Glomerular visceral epithelial cell (primary cell): ENCODE results near the gene STYXL2.

Source experiments
- DNase-seq: peaks from one replicate; pipeline ENCODE4 v3.0.0-alpha.2; 2016; ENCODE audit errors: extremely low spot score

Gene STYXL2

GRCh38 chr1:167093846-167094516, at the start of gene STYXL2:
TSS of gene STYXL2 (plus strand) at chr1:167094075. CDS start at chr1:167094850, 775 bp downstream.
- DNase-seq, result no peak

DNA sequence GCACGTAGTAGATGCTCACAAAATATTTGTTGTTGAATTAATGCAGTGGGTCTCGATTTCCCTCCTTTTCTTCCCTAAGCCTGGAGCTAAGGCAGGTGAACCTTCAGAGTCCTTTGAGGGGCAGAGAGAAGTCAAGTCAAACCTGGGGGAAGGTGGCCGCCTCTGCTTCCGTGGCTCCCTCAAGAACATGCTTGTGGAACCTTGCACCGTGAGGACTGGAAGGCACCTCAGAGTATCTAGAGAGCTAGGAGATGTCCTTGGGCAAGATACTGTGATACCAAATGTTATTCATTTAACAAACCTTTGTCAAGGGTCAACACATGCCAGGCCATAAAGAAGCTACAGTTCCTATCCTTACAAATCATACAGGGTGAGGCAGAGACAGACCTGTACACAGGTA, 42.0 kb upstream of the STYXL2 start:
- no peak for DNase-seq

GRCh38 chr1:167052389-167052788, 41.5 kb upstream of the STYXL2 start:
- DNase-seq, result peak; percentile 17

- DNase-seq, result peak; percentile 75
Measured at GRCh38 chr1:167054531-167054930, 39.3 kb upstream of the STYXL2 start.

- DNase-seq, result peak; percentile 67
Measured at GRCh38 chr1:167054946-167055630, 38.8 kb upstream of the STYXL2 start.

DNA sequence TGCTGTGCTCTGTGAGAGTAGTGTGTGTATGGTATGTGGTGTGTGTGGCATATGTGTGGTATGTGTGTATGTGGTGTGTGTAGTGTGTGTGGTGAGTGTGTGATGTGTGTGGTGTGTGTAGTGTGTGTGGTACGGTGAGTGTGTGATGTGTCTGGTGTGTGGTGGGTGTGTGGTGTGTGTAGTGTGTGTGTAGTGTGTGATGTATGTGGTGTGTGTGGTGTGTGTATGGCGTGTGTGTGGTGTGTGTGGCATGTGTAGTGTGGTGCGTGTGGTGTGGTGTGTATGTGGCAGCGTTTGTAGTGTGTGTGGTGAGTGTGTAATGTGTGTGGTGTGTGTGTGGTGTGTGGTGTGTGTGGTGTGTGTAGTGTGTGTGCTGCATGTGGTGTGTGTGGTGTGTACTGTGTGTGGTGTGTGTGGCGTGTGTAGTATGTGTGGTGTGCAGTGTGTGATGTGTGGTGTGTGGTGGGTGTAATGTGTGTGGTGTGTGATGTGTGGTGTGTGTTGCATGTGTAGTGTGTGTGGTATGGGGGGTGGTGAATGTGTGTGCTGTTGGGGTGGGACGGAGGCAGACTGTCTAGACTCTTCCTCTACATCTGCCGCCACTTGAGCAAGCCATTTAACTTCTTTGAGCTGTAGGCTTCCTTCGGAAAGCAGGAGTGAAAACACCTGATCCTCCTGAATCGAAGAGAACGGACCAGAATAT, 37.2 kb upstream of the STYXL2 start:
- DNase-seq, result no peak

DNA sequence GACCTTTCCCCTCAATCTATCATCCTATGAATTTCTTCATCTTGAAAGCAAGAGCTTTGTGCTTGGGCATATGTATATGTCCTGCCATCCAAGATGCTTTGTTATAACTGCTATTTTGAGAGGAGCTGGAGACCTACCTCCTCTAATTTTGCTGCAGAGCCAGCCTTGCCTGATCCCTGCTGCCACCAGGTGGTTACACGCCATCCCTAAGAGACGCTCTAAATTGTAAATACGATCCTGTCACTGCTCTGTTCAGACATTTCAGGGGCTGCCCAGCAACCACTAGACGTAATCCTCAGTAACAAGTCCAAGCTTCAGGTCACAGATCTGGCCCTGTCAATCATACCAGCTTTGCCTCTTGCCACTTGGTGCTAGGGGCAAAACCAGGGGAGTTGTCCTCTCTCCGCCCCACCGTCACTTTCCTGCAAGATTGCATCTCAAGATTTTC, 36.6 kb upstream of the STYXL2 start:
- DNase-seq, result peak; percentile 78

- DNase-seq, result peak; percentile 80
Measured at GRCh38 chr1:167059045-167059808, 34.6 kb upstream of the STYXL2 start.

GRCh38 chr1:167059809-167060107, 34.1 kb upstream of the STYXL2 start:
- no peak for DNase-seq

DNA sequence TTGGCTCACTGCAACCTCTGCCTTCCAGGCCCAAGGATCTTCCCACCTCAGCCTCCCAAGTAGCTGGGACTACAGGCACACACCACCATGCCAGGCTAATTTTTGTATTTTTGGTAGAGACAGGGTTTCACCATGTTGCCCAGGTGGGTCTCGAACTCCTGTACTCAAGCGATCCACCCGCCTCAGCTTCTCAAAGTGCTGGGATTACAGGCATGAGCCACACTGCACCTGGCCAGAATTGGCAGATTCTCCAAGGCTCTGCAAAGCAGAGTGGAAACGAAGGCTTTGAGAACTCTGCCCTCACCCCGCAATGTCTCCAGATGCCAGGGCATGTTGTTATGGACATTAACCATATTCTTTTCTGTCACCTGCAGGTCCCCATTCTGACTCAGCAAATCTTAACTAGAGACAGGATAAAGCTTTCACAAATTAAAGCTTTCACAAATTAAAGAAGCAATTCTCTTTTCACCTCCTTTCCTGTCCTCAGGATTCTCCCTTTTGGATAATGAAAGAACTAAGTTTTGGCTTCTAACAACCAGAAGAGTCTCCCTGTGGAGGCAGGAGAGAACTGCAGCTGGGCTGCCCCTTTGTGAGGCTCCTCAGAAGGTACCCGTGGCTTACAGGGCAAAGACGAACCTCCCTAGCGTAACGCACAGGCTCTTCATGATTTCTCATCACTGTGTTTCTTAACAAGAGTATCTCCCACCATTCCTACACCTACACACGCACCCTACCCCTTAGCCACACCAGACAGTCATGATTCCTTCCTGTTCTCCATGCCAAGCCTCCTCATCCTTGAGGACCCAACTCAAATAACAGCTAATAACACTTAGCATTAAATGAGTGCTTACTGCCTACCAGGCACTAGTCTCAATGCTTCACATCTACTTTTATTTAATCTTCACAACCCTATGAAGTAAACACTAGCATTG, 33.5 kb upstream of the STYXL2 start:
- DNase-seq, result no peak

DNA sequence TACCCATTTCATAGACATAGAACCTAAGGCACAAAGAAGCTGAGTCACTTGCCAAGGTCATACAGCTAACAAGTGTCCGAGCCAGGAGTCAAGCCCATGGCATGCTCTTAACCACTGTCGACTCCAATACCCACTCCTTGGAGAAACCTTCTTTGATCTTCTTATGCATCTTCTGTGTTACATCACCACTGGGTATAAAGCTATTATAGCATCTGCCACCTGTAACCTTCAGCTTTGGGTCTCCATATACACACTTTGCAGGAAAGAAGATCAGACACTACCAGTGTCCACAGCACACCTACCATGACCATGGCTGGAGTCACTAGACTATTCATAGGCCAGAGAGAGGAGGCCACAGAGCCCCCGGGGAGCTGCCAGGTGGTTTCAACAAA, 32.8 kb upstream of the STYXL2 start:
- DNase-seq, result no peak

DNA sequence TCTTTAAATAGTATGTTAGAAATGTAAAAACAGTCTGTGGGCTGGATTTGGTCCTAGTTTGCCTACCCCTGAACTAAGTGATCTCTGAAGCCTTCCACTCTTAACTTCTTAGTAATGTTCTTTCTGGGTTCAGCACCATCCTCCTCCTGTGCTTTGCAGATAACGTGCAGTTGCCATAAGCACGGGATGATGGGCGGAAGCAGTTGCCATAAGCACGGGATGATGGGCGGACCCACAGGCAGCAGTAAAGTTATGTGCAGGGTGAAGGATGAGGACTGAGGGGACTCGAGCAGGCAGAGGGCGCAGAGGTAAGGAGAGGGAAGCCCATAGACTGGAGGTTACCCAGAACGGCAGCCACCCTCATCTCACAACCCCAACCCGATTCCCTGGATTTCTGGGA, 29.3 kb upstream of the STYXL2 start:
- DNase-seq, result no peak

DNA sequence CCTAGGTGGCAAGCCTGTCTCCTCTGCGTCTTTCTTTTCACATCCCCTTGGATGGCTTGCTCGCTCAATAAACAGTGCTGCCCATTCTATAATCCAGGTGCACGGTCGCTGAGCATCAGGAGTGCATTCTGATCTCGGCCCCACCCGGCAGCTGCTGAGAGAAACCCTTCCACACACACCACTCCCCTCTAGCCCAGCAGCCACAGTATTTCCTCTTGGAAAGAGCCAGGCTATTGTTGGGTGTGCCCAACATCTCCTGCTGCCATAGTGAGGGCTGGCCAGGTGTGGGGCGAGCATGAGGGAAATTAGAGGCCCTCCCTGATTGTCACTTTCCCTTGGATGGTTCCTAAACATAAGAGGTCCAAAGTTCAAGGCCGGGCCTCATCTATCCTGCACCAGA, 28.4 kb upstream of the STYXL2 start:
- no peak for DNase-seq

GRCh38 chr1:167066333-167067122, 27.3 kb upstream of the STYXL2 start:
- DNase-seq, result peak; percentile 74

DNA sequence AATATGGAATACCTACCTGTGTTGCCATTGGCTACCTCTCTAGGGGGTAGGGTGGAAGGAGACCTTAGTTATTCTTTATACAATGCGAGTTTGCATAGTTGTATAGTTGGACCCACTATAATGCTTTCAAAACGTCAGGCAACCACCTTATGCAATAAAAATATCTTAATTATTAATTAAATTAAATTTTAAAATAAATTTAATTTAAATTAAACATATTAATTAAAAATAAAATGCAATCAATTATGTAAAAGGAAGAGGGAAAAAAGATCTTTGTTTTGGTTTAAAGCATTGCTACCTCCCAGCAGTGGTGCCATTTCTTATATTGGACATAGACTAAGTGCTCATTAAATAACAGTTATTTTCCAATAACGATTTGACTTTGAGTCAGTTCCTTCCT, 26.0 kb upstream of the STYXL2 start:
- DNase-seq, result no peak

GRCh38 chr1:167068761-167069160, 25.1 kb upstream of the STYXL2 start:
- DNase-seq, result no peak

DNA sequence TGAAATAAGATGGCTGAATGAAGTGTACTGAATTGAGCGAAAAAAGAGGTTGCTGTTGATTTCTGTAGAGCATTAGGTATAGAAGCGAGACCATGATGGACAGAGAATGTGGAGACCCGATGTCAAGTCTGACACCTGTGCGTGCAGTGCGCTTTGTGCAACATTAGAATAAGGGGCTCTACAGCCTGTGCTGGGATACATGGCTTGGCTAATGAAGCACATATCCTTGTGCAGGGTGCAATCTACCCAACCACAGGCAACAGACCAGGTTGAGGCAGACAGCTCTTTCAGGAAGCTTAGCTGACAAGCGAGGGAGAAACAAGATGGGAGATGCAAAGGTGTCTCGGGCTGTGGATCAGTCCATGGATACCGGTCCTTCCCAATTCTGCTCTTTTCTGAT, 22.6 kb upstream of the STYXL2 start:
- no peak for DNase-seq

- DNase-seq, result peak; percentile 66
Measured at GRCh38 chr1:167076136-167076710, 17.7 kb upstream of the STYXL2 start.

- peak; percentile 26 for DNase-seq
Measured at GRCh38 chr1:167077128-167077867, 16.6 kb upstream of the STYXL2 start.
